SH-SY5Y (cell line): ENCODE results near the gene RS1.

Source experiments
- GATA2 ChIP-seq: IDR thresholded peaks from 2 replicates; pipeline ENCODE4 v1.6.1; 2011; ENCODE audit warnings: mild to moderate bottlenecking, low read depth, low read length
- GATA3 ChIP-seq: IDR thresholded peaks from 2 replicates; pipeline ENCODE4 v1.6.1; 2011; ENCODE audit warnings: low read depth, mild to moderate bottlenecking, low read length, moderate library complexity

DNA sequence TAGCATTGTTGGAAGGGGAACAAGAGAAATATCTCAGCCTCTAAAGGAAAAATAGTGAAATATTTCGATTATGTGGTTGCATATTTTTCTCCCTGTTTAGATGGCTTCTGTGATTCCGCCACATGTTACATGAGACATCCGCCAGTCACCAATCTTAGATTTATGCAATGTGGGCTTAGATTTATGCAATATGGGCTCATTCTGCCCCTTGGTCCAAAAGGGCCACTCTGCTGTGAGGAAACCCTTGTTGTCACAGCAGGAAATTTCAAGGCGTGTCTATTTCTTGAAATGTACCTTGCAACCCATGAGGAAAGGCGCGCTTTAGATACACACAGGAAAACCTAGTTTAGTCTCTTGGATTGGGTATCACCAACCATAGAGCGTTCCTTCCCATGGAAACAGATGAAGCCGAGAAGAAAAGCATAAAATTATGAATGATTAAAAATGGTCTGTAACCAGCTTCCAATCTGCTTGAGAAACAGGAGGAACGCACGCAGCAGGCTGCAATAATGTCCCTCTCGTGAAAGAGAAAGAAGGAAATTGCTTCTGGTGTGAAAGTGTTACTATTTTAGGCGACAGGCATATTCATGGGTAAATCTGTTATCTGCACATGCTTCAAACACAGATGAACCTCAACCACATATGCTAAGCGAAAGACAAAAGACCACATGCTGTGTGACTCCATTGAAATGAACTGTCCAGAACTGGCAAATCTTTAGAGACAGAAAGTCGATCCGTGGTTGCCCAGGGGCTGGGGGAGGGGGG, 3.7 kb downstream of the RS1 start:
- TF ChIP-seq GATA2 (no peak), GATA3 (no peak)
